GM19372 (cell line): ENCODE results near the gene TLR7.

Experiments used
- ATAC-seq: cut with Tn5 transposase; IDR thresholded peaks from one replicate; pipeline ENCODE4 v1.9.1; 2021; ENCODE audit warnings: mild to moderate bottlenecking, low read depth, moderate library complexity; ENCODE audit not compliant: unreplicated experiment

TLR7 gene

DNA sequence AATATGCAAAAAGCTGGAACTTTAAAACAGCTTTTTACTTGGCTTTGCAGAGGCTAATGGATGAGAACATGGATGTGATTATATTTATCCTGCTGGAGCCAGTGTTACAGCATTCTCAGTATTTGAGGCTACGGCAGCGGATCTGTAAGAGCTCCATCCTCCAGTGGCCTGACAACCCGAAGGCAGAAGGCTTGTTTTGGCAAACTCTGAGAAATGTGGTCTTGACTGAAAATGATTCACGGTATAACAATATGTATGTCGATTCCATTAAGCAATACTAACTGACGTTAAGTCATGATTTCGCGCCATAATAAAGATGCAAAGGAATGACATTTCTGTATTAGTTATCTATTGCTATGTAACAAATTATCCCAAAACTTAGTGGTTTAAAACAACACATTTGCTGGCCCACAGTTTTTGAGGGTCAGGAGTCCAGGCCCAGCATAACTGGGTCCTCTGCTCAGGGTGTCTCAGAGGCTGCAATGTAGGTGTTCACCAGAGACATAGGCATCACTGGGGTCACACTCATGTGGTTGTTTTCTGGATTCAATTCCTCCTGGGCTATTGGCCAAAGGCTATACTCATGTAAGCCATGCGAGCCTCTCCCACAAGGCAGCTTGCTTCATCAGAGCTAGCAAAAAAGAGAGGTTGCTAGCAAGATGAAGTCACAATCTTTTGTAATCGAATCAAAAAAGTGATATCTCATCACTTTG, 55.2 kb downstream of the TLR7 start:
- no peak for ATAC-seq

DNA sequence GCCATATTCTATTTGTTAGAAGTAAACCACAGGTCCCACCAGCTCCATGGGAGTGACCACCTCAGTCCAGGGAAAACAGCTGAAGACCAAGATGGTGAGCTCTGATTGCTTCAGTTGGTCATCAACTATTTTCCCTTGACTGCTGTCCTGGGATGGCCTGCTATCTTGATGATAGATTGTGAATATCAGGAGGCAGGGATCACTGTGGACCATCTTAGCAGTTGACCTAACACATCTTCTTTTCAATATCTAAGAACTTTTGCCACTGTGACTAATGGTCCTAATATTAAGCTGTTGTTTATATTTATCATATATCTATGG, 55.7 kb downstream of the TLR7 start:
- no peak for ATAC-seq

DNA sequence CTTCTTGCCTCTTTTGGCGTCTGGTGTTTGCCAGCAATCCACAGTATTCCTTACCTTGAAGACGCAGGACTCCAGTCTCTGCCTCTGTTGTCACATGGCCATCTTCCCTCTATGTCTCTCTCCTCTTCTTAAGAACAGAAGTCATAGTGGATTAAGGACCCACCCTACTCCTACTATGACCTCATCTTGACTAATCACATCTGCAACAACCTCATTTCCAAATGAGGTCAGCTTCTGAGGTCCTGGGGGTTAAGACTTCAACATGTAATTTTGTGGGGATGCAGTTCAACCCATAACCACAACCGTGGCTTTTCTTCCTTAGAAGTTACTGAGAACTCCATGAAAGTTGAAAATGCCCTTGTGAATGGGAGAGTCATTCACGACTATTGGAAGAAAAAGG, 62.8 kb downstream of the TLR7 start:
- no peak for ATAC-seq

DNA sequence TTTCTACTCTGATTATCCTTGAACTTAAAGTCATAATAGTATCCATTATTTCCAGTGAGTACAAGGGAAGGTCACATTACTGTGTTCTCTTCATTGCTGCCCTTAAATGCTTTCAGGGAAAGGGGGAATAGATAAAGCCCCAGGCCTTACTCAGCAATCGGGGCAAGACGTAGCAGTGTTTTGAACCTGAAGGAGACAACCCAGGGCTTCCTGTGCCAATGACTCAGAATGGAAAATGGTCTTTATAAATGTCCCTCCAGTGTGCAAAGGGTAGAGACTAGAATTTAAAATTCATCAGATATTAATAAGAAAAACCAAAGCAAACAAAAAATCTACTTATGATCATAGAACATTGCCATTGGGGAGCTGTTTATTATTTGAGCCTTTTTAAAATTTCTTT, 63.3 kb downstream of the TLR7 start:
- ATAC-seq = no peak

DNA sequence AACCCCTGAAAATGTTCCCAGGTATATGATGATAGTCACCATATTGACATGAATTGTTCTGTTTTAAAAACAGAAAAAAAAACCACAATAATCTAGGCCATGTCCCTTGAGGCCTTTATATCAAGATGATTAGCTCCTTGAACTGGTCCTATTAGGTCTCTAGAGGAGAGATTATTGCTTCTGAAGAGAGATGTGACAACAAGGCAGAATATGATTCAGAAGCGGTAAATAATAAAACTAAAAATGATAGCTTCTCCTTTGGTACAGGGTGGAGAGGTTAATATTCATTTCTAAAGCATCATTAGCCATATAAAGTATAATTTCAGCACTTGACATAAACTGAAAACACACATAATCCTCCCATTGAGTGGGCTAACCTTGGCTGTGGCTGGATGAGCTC, 65.4 kb downstream of the TLR7 start:
- no peak for ATAC-seq

DNA sequence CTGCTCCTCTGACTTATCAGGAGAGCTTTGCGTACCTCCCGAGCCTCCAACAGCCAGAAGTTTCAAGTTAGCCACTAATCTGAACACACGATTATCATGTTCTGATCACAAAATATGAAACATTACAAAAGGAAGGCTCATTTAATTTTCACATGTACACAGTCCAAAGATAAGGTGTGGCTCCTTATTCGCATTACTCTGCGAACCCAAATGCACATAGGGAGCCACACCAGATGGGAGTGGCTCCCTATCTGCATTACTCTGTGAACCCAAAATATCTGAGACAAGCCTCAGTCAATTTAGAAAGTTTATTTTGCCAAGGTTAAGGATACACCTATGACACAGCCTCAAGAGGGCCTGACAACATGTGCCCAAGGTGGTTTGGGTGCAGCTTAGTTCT, 68.0 kb downstream of the TLR7 start:
- no peak for ATAC-seq

DNA sequence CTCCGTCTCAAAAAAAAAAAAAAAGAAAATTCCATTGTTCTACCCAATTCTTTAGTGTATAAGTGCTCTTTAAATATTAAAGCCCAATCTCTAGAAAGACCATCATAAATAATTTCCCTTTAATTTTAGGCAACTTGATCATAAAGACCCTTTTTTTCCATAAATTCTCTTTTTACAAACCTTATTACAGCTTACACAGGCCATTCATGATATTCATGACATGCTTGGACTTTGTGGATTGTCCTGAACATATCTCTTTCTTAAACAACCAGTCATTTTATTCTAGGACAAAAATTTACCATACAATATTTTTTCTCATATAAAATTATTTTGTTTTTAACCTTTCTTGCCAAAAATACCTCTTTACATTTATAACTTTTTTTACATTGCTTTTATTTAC, 70.1 kb downstream of the TLR7 start:
- ATAC-seq = no peak
